K562 (cell line): ENCODE measurements around the gene FAM50B. TPM values are rescaled to one million over a fixed set of nuclear protein-coding genes. Genes with fewer than 3 reads are reported as not detected.

Source experiments
- ATAC-seq: fragments of 200-7000 bp; cut with Tn5 transposase; 3 replicates; pipeline ENCODE4 v1.9.1; 2020; ENCODE audit warnings: moderate library complexity
- BruUV-seq: library from RNA; stranded (reverse); fragments of 400-500 nt; replicated peaks from 2 replicates; lab custom pipeline; 2021; lab: Mats Ljungman, UMichigan
- CTCF ChIA-PET: fragments of 300-600 bp; formaldehyde crosslinking; extraction: SDS; loops from one replicate; lab custom pipeline; 2021; ENCODE audit warnings: low intra/inter-chr PET ratio; lab: Yijun Ruan, JAX
- POLR2A ChIA-PET: fragments of 300-600, 350-650 bp; sonication (Branson Sonifier 250); formaldehyde crosslinking; extraction: SDS; loops from one replicate; lab custom pipeline; 2021; ENCODE audit warnings: antibody characterized with exemption, inconsistent platforms; lab: Yijun Ruan, JAX
- DNase-seq, 4 experiments: peaks; one replicate each; pipeline versions ENCODE4 v3.0.0 to v3.0.0-alpha.2; 2011 to 2018; ENCODE audit warnings: low spot score in 3 of 4, mixed read lengths in 3 of 4; ENCODE audit errors: extremely low read depth in 1 of 4
- FAIRE-seq: peaks from 2 replicates; lab custom pipeline; 2011; peaks lifted over from hg19 to GRCh38; lab: Jason Lieb, UNC
- H2AFZ ChIP-seq: 2 replicates; pipeline ENCODE4 v1.6.0; 2011; ENCODE audit warnings: low read depth, low read length, control low read depth, inconsistent platforms
- H3K27ac ChIP-seq: fragments of 200-600 bp; 3 replicates; pipeline ENCODE4 v1.8.0; 2011; ENCODE audit warnings: low read depth, mild to moderate bottlenecking, control low read depth, inconsistent platforms, low read length, moderate library complexity, mixed read lengths; ENCODE audit errors: extremely low read depth
- H3K27me3 ChIP-seq, 2 experiments: fragments of 300-600 bp in 1 of 2; 2 replicates in 1 of 2; 3 replicates in 1 of 2; pipeline versions ENCODE4 v1.6.0 to v1.8.0; 2011; ENCODE audit warnings: inconsistent platforms in 2 of 2, low read length in 2 of 2, mild to moderate bottlenecking in 1 of 2, mixed read lengths in 1 of 2, moderate library complexity in 1 of 2; ENCODE audit not compliant: control insufficient read depth in 2 of 2, insufficient read depth in 2 of 2
- H3K36me3 ChIP-seq: fragments of 300-600 bp; 3 replicates; pipeline ENCODE4 v1.8.0; 2011; ENCODE audit warnings: mild to moderate bottlenecking, low read length, inconsistent platforms; ENCODE audit not compliant: control insufficient read depth, insufficient read depth
- H3K4me1 ChIP-seq, 2 experiments: fragments of 200-600 bp in 1 of 2; replicated peaks in 1 of 2; 2 replicates in 1 of 2; 3 replicates in 1 of 2; pipeline versions ENCODE4 v1.5.1 to v1.8.0; 2011; ENCODE audit warnings: inconsistent platforms in 2 of 2, low read length in 2 of 2, mild to moderate bottlenecking in 1 of 2, mixed read lengths in 1 of 2, moderate library complexity in 1 of 2; ENCODE audit not compliant: control insufficient read depth in 2 of 2, insufficient read depth in 2 of 2
- H3K4me2 ChIP-seq: 2 replicates; pipeline ENCODE4 v1.6.1; 2011; ENCODE audit warnings: low read length, control low read depth, inconsistent platforms, mixed read lengths; ENCODE audit not compliant: insufficient read depth
- H3K4me3 ChIP-seq: fragments of 200-600 bp; sonication (generic), shearing (Covaris generic); 2 replicates; pipeline ENCODE4 v1.5.1; 2016; ENCODE audit warnings: control low read depth, inconsistent platforms
- H3K79me2 ChIP-seq: fragments of 200-600 bp; 3 replicates; pipeline ENCODE4 v1.8.0; 2011; ENCODE audit warnings: low read length, inconsistent platforms; ENCODE audit not compliant: control insufficient read depth, insufficient read depth
- H3K9ac ChIP-seq, 2 experiments: 2 replicates each; pipeline versions ENCODE4 v1.6.0 to v1.6.1; 2011; ENCODE audit warnings: low read depth in 2 of 2, low read length in 2 of 2, control low read depth in 1 of 2, inconsistent platforms in 1 of 2, mild to moderate bottlenecking in 1 of 2, mixed read lengths in 1 of 2; ENCODE audit not compliant: insufficient read depth in 1 of 2
- H3K9me1 ChIP-seq: one replicate; pipeline ENCODE4 v1.6.0; 2011; ENCODE audit warnings: inconsistent platforms, mild to moderate bottlenecking, low read length, moderate library complexity; ENCODE audit not compliant: control insufficient read depth, insufficient read depth
- H3K9me3 ChIP-seq: replicated peaks from 2 replicates; pipeline ENCODE4 v1.5.1; 2011; ENCODE audit warnings: low read depth, low read length, inconsistent platforms; ENCODE audit not compliant: control insufficient read depth, insufficient read depth
- H4K20me1 ChIP-seq: replicated peaks from 2 replicates; pipeline ENCODE4 v1.6.1; 2011; ENCODE audit warnings: low read length, inconsistent platforms, mixed read lengths; ENCODE audit not compliant: control insufficient read depth, insufficient read depth
- CHCHD3 ChIP-seq: fragments of 250-450 bp; sonication (Bioruptor Pico); IDR thresholded peaks from 2 replicates; pipeline ENCODE4 v2.1.2; 2022; ENCODE audit warnings: mild to moderate bottlenecking
- NBN ChIP-seq: fragments of 450-650 bp; IDR thresholded peaks from 2 replicates; pipeline ENCODE4 v1.6.1; 2016; ENCODE audit warnings: low read depth, mild to moderate bottlenecking
- ZNF175 ChIP-seq: fragments of 200-800 bp; sonication (Bioruptor generic); IDR thresholded peaks from 2 replicates; pipeline ENCODE4 v1.6.1; 2016; ENCODE audit warnings: low read depth, mild to moderate bottlenecking, missing genetic modification characterization, missing compliant biosample characterization
- WGBS: fragments of 100-300 bp; shearing (Covaris generic); methylation state at CpG from one replicate; pipeline ENCODE4 v1.1.6; 2016; ENCODE audit warnings: low coverage, mixed read lengths; ENCODE audit not compliant: insufficient coverage; ENCODE audit errors: missing lambda C conversion rate; 5-methylcytosine and 5-hydroxymethylcytosine counted together
- in situ Hi-C: fragments of 300-500 bp; cut with MboI; formaldehyde crosslinking; loops from 4 replicates; pipeline ENCODE4 v1.15.0; 2018; ENCODE audit warnings: inconsistent platforms, mixed read lengths
- intact Hi-C: fragments of 100-400 bp; cut with micrococcal nuclease; formaldehyde crosslinking; loops from 2 replicates; pipeline ENCODE4 v1.14.2; 2022
- polyA plus RNA-seq, 8 experiments: library from polyadenylated mRNA; depleted of rRNA in 4 of 8; stranded (reverse) in 5 of 8; unstranded in 3 of 8; fragments of >200 nt; fragmentation: Nextera tagmentation in 2 of 8; fragmentation: Illumina TruSeq in 1 of 8; extraction: Ambion mirVana in 2 of 8; extraction: Trizol in 1 of 8; gene quantifications; 2 replicates each; pipeline versions ENCODE4 v1.2.1 to v1.2.3, GENCODE V29; 2011 to 2014; ENCODE audit warnings: inconsistent platforms in 1 of 8, missing spikeins in 1 of 8
- total RNA-seq, 7 experiments: library from RNA; depleted of rRNA in 6 of 7; stranded (reverse); fragments of >200 nt in 6 of 7; fragmentation: Illumina TruSeq in 2 of 7; extraction: Trizol in 2 of 7; gene quantifications; 2 replicates each; pipeline versions ENCODE4 v1.2.1 to v1.2.3, GENCODE V29; 2011 to 2021; ENCODE audit warnings: low replicate concordance in 1 of 7

FAM50B gene
- total and polyA plus RNA-seq, 9 of the 15 experiments (the other 6 are each of a cell fraction or from before 2014, with no cell fraction given): 0.09 to 0.16 (median 0.13) TPM; not detected in 6

DNA sequence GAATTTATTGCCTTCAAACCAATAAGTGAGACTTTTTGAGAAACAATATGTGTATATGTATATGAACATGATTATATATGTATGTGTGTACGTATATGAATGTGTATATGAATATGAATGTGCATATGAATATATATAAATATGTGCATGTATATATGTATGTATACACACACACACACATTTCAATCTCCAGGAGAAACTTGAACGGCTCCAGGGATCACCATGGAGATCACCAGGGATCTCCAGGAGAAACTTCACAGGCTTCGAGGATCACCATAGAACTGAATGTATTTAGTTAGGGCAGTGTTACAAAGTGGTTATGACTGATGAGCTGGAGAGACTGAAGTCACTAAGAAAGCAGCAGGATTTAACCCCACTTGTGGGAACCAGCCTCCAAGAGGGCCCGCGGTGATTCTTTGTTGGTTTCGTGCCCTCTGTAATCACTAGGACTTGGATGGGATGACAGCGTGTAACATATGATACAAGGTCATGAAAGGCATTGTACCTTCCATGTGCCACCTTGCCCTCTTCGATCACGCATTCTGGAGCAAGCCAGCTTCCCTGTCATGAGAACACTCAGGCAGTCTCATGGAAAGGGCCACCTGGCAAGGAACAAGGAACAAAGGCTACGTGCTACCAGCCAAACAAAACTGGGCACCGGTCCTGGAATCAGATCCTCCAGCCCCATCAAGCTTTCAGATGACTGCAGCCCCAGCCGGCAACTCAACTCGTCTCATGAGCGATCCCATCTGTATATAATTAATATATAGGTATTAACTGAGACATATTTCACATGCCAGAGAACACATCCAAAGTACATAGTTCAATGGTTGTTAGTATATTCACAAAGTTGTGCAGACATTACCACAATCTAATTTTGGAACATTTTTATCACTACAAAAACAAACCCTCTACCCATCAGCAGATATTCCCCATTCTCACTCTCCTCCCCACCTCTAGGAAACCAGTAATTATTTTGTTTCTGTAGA lies 8.6 kb downstream of the FAM50B start:
- Histone ChIP-seq H4K20me1 (no peaks in the 10 kb centered on the region), H3K9me1 (no peaks in the 10 kb centered on the region), H3K4me1 (no peaks in the 10 kb centered on the region), H3K9ac (no peak overlapping the region), H3K9me3 (no peaks in the 10 kb centered on the region; the same call in 1 of the 2 replicates), H3K79me2 (no peaks in the 10 kb centered on the region), H3K4me3 (no peak overlapping the region), H3K27ac (no peak overlapping the region), H3K4me2 (no peak overlapping the region), H3K36me3 (no peaks in the 10 kb centered on the region), H3K27me3 (peaks cover 17 to 22% of the 10 kb centered on the region in 2 experiments; a peak in 4 of 5 replicates)
- CTCF ChIA-PET: no interaction called here
- no peak for FAIRE-seq
- WGBS: 2% methylated on average over 14 of the region's 14 CpGs
- ATAC-seq: no peak
- BruUV-seq: no TSS peak
- in situ Hi-C loops: no loop called here
- TF ChIP-seq NBN (no peak), ZNF175 (CRISPR knock-in tag) (no peak), CHCHD3 (no peak)
- TF ChIP-seq, all 486 proteins: peak for 0
- DNase-seq: no peak
- POLR2A ChIA-PET: interaction anchor here (0.6 kb wide), 1 partner anchor 405 kb away, joined by 3 read pairs; no protein-coding TSS in a partner anchor
- H2AFZ ChIP-seq: no peak overlapping the region
- intact Hi-C loops: no loop called here
